ENCODE measurements around the gene MAP4. TPM values are rescaled to one million over a fixed set of nuclear protein-coding genes. Genes with fewer than 3 reads are reported as not detected.
A peak's percentile ranks its signal among the peaks of the same experiment; 100 is the strongest.

The MAP4 gene
- total RNA-seq, 1 experiment from 2014 or later: 140 TPM

DNA sequence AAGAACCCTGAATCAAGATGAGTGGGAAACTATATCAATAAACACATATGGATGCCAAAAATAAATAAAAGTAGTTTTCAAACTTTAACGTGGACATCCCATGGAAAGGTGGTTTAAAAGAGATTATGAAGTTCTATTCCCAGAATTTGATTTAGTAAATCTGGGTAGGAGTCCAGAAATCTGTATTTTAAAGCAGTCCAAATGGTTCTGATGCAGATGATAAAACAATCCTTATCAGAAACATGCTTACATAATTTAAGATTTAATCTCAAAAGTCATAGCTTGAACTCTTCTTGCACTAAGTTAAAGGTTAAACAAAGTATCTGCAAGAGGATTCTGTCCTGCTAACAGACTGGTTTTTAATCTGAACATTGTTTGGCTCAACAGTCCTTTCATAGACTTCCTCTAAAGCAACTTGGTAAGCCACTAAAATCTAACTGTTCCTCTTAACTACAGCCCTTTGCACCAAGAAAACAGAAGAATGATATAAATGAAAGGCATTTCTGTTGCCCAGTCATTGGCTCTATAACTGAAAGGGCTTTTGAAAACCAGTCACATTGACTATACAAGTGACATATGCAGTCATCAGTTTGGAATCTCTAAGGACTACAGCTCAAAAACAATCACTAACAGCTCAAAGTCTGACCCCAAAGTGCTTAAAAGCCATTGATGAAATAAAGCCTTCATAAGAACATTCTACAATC, 23.4 kb upstream of the MAP4 start:
- Histone ChIP-seq H4K8ac (replicated peaks; ENCODE audit: insufficient read length, low read depth, low read length) (no peak overlapping the region), H3K27me3 (ENCODE audit: insufficient read depth, low read length) (no peaks in the 10 kb centered on the region), H2AFZ (ENCODE audit: low read length) (no peak overlapping the region), H2BK5ac (ENCODE audit: insufficient read length, low read length) (no peak overlapping the region), H2BK120ac (ENCODE audit: low read depth, low read length, poor library complexity, severe bottlenecking) (no peak overlapping the region), H3K9ac (ENCODE audit: extremely low read depth, insufficient read length, low read length) (no peak overlapping the region), H3K79me1 (ENCODE audit: insufficient read depth, low read depth, low read length, poor library complexity, severe bottlenecking) (peaks cover 2% of the 10 kb centered on the region), H2BK12ac (ENCODE audit: insufficient read length, low read depth, low read length) (no peak overlapping the region), H3K56ac (ENCODE audit: insufficient read length, low read depth, low read length) (no peak overlapping the region), H3T11ph (ENCODE audit: low read length) (no peak overlapping the region), H2AK5ac (ENCODE audit: insufficient read length, low read length) (no peak overlapping the region), H3K4me2 (ENCODE audit: insufficient read depth, insufficient read length, low read length) (no peak overlapping the region), H3K4me1 (ENCODE audit: insufficient read depth, low read length) (no peaks in the 10 kb centered on the region; the same call in 1 of the 2 replicates), H2BK15ac (ENCODE audit: low read depth, low read length) (no peak overlapping the region), H3K23ac (ENCODE audit: insufficient read length, low read depth, low read length) (no peak overlapping the region), H3K14ac (ENCODE audit: insufficient read depth, low read length) (no peak overlapping the region), H3K9me3 (ENCODE audit: control insufficient read depth, low read depth, low read length) (no peaks in the 10 kb centered on the region), H2BK20ac (ENCODE audit: low read depth, low read length, poor library complexity, severe bottlenecking) (no peak overlapping the region), H3K79me2 (ENCODE audit: insufficient read depth, low read length) (peaks cover 3% of the 10 kb centered on the region; the same call in 1 of the 2 replicates), H3K23me2 (ENCODE audit: insufficient read length, low read depth, low read length, poor library complexity, severe bottlenecking) (no peaks in the 10 kb centered on the region), H4K91ac (ENCODE audit: insufficient read length, low read depth, low read length) (no peak overlapping the region), H3K27ac (ENCODE audit: insufficient read length, low read depth, low read length) (peak overlapping the region; percentile 9), H3K4ac (ENCODE audit: low read depth, low read length) (no peak overlapping the region), H3K18ac (ENCODE audit: insufficient read length, low read depth, low read length) (no peak overlapping the region), H4K20me1 (ENCODE audit: control insufficient read depth, insufficient read depth, insufficient read length) (no peaks in the 10 kb centered on the region), H4K5ac (ENCODE audit: insufficient read length, low read depth, low read length) (no peak overlapping the region)
- TF ChIP-seq, protein P1, sequence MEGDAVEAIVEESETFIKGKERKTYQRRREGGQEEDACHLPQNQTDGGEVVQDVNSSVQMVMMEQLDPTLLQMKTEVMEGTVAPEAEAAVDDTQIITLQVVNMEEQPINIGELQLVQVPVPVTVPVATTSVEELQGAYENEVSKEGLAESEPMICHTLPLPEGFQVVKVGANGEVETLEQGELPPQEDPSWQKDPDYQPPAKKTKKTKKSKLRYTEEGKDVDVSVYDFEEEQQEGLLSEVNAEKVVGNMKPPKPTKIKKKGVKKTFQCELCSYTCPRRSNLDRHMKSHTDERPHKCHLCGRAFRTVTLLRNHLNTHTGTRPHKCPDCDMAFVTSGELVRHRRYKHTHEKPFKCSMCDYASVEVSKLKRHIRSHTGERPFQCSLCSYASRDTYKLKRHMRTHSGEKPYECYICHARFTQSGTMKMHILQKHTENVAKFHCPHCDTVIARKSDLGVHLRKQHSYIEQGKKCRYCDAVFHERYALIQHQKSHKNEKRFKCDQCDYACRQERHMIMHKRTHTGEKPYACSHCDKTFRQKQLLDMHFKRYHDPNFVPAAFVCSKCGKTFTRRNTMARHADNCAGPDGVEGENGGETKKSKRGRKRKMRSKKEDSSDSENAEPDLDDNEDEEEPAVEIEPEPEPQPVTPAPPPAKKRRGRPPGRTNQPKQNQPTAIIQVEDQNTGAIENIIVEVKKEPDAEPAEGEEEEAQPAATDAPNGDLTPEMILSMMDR (conservative IDR thresholded peaks at IDR 0.05): no peak
- Mint-ChIP-seq H3K9me3 (no peaks in the 10 kb centered on the region), H3K27ac (peak overlapping the region; percentile 77 to 95 (median 79)), H3K27me3 (ENCODE audit: low read depth) (no peaks in the 10 kb centered on the region), H3K4me3 (no peak overlapping the region), H3K36me3 (ENCODE audit: insufficient read depth in 1 of 3, low read depth in 3 of 3) (no peaks in the 10 kb centered on the region), H3K4me1 (peaks cover 12 to 24% of the 10 kb centered on the region in 2 experiments)
- DNase-seq: no peak
- no CpG with 5 or more reads among the region's 1 CpG for WGBS (ENCODE audit: extremely low coverage, insufficient read length, low lambda C conversion rate)

All from H9 (cell line).